ENCODE measurements around the gene PRDM10. TPM values are rescaled to one million over a fixed set of nuclear protein-coding genes. Genes with fewer than 3 reads are reported as not detected.

The PRDM10 gene
- total RNA-seq, 1 donor, result 8.0 TPM

DNA sequence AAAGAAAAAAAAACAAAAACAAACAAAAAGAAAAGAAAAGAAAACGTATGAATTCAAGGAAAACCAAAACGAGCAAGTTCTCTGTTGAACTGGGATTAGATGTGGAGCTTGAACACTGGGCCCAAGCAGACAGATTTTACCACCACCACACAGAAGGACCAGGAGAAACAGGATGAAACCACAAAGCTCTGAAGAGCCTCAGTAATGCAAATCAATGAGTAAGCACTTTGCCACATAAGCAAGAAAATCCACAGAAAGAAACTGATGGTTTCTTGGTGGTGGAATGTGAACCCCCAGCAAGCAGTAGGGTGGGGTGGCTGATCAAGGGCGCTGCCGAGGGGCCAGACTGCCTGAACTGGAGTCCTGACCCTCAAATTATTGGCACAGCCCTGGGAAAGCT is 56.4 kb downstream of the PRDM10 start:
- DNase-seq (ENCODE audit: insufficient read length, low spot score, missing footprints), result peak; percentile 85
- Histone ChIP-seq H3K4me1 (ENCODE audit: insufficient read depth, low read length) (no peaks in the 10 kb centered on the region), H3K27ac (ENCODE audit: low read depth, low read length) (peak overlapping the region; percentile 35), H3K27me3 (ENCODE audit: insufficient read depth, low read length) (no peaks in the 10 kb centered on the region), H2AFZ (ENCODE audit: low read length) (no peak overlapping the region), H3K9me3 (ENCODE audit: low read depth, low read length) (no peaks in the 10 kb centered on the region), H3K4me3 (ENCODE audit: insufficient read depth, low read length) (no peak overlapping the region), H3K36me3 (ENCODE audit: insufficient read depth, low read length) (peaks cover 11% of the 10 kb centered on the region), H4K20me1 (ENCODE audit: insufficient read depth, low read length) (no peaks in the 10 kb centered on the region), H3K79me2 (ENCODE audit: insufficient read depth, low read length) (no peaks in the 10 kb centered on the region), H3K4me2 (ENCODE audit: insufficient read depth, low read length) (no peak overlapping the region)
- TF ChIP-seq, protein P1, sequence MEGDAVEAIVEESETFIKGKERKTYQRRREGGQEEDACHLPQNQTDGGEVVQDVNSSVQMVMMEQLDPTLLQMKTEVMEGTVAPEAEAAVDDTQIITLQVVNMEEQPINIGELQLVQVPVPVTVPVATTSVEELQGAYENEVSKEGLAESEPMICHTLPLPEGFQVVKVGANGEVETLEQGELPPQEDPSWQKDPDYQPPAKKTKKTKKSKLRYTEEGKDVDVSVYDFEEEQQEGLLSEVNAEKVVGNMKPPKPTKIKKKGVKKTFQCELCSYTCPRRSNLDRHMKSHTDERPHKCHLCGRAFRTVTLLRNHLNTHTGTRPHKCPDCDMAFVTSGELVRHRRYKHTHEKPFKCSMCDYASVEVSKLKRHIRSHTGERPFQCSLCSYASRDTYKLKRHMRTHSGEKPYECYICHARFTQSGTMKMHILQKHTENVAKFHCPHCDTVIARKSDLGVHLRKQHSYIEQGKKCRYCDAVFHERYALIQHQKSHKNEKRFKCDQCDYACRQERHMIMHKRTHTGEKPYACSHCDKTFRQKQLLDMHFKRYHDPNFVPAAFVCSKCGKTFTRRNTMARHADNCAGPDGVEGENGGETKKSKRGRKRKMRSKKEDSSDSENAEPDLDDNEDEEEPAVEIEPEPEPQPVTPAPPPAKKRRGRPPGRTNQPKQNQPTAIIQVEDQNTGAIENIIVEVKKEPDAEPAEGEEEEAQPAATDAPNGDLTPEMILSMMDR (IDR thresholded peaks at IDR 0.05; ENCODE audit: extremely low read depth, low read depth, low read length), result no peak

- H3K4me3 ChIP-seq (ENCODE audit: insufficient read depth, low read length), result no peak overlapping the region
- TF ChIP-seq, protein P1 (IDR thresholded peaks at IDR 0.05; ENCODE audit: extremely low read depth, low read depth, low read length), result no peak
- no peaks in the 10 kb centered on the region for H3K9me3 ChIP-seq (ENCODE audit: low read depth, low read length)
These were observed 57.3 kb downstream of the PRDM10 start for GRCh38 chr11:129945373-129945772.

GRCh38 chr11:129944696-129945095 is 57.9 kb downstream of the PRDM10 start:
- H3K27me3 ChIP-seq (ENCODE audit: insufficient read depth, low read length), result no peaks in the 10 kb centered on the region
- H2AFZ ChIP-seq (ENCODE audit: low read length), result no peak overlapping the region
- no peaks in the 10 kb centered on the region for H3K9me3 ChIP-seq (ENCODE audit: low read depth, low read length)
- no peaks in the 10 kb centered on the region for H4K20me1 ChIP-seq (ENCODE audit: insufficient read depth, low read length)
- no peak overlapping the region for H3K4me2 ChIP-seq (ENCODE audit: insufficient read depth, low read length)
- TF ChIP-seq, protein P1 (IDR thresholded peaks at IDR 0.05; ENCODE audit: extremely low read depth, low read depth, low read length), result no peak
- H3K4me3 ChIP-seq (ENCODE audit: insufficient read depth, low read length), result no peak overlapping the region
- no peak for DNase-seq (ENCODE audit: insufficient read length, low spot score, missing footprints)
- H3K27ac ChIP-seq (ENCODE audit: low read depth, low read length), result no peak overlapping the region
- H3K36me3 ChIP-seq (ENCODE audit: insufficient read depth, low read length), result peaks cover 11% of the 10 kb centered on the region
- H3K79me2 ChIP-seq (ENCODE audit: insufficient read depth, low read length), result no peaks in the 10 kb centered on the region
- no peaks in the 10 kb centered on the region for H3K4me1 ChIP-seq (ENCODE audit: insufficient read depth, low read length)

More at GRCh38 chr11:129945373-129945772, 57.3 kb downstream of the PRDM10 start:
- DNase-seq (ENCODE audit: insufficient read length, low spot score, missing footprints), result no peak
- no peaks in the 10 kb centered on the region for H3K4me1 ChIP-seq (ENCODE audit: insufficient read depth, low read length)
- H3K4me2 ChIP-seq (ENCODE audit: insufficient read depth, low read length), result no peak overlapping the region
- no peak overlapping the region for H3K27ac ChIP-seq (ENCODE audit: low read depth, low read length)
- peaks cover 11% of the 10 kb centered on the region for H3K36me3 ChIP-seq (ENCODE audit: insufficient read depth, low read length)
- H2AFZ ChIP-seq (ENCODE audit: low read length), result no peak overlapping the region
- H4K20me1 ChIP-seq (ENCODE audit: insufficient read depth, low read length), result no peaks in the 10 kb centered on the region
- H3K27me3 ChIP-seq (ENCODE audit: insufficient read depth, low read length), result no peaks in the 10 kb centered on the region
- H3K79me2 ChIP-seq (ENCODE audit: insufficient read depth, low read length), result no peaks in the 10 kb centered on the region

- TF ChIP-seq, protein P1 (IDR thresholded peaks at IDR 0.05; ENCODE audit: extremely low read depth, low read depth, low read length), result no peak
- Histone ChIP-seq H3K27me3 (ENCODE audit: insufficient read depth, low read length) (no peaks in the 10 kb centered on the region), H3K27ac (ENCODE audit: low read depth, low read length) (no peak overlapping the region), H3K4me1 (ENCODE audit: insufficient read depth, low read length) (no peaks in the 10 kb centered on the region), H3K36me3 (ENCODE audit: insufficient read depth, low read length) (peaks cover 11% of the 10 kb centered on the region), H3K9me3 (ENCODE audit: low read depth, low read length) (no peaks in the 10 kb centered on the region), H2AFZ (ENCODE audit: low read length) (no peak overlapping the region), H3K4me2 (ENCODE audit: insufficient read depth, low read length) (no peak overlapping the region), H4K20me1 (ENCODE audit: insufficient read depth, low read length) (no peaks in the 10 kb centered on the region), H3K4me3 (ENCODE audit: insufficient read depth, low read length) (no peak overlapping the region), H3K79me2 (ENCODE audit: insufficient read depth, low read length) (no peaks in the 10 kb centered on the region)
- no peak for DNase-seq (ENCODE audit: insufficient read length, low spot score, missing footprints)
These were observed 59.6 kb downstream of the PRDM10 start for GRCh38 chr11:129943036-129943435.
